T-helper 22 cell (primary cell): ENCODE results near the gene SPINT1.

Source experiments
- DNase-seq: peaks from one replicate; pipeline ENCODE4 v3.0.0-alpha.2; 2020; ENCODE audit warnings: low read depth

Gene SPINT1

DNA sequence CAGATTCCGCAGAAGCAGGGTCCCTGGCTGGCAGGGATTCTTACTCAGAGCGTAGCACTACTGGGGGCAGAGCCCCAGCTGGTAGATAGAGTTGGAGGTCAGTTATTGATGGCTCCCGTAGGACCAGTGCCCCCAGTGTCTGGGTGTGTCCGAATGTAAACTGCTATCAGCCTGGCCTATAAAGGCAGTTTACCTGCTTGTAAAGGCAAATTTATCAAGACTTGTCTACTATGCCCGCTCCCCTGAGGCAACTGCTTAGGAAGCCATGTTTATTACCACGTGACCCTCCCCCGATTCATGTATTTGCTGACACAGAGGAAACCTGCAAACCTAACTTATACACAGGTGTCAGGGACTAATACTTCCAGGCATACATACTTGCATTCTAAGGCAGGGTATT lies 14.7 kb upstream of the SPINT1 start:
- no peak for DNase-seq

DNA sequence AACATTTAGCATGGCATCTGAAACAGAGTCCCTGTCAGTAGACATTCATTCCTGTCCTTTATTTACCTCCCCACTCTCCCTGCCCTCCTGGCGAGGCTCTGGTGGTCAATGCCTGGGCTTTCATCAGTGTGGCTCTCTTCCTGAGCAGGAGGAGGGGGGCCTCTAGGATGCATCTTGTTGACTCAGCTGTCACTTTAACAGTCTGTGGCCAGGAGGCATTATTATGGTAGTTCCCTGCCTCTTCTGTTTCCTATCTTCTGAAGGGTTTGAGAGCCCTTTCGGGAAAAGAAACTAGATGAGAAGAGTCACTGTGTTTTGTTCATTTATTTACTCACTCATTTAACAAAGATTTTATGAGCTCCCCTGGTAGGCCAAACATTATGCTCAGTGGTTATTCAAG lies 13.0 kb upstream of the SPINT1 start:
- DNase-seq = no peak

- DNase-seq = no peak
These were observed 12.0 kb upstream of the SPINT1 start for GRCh38 chr15:40831861-40832260.

DNA sequence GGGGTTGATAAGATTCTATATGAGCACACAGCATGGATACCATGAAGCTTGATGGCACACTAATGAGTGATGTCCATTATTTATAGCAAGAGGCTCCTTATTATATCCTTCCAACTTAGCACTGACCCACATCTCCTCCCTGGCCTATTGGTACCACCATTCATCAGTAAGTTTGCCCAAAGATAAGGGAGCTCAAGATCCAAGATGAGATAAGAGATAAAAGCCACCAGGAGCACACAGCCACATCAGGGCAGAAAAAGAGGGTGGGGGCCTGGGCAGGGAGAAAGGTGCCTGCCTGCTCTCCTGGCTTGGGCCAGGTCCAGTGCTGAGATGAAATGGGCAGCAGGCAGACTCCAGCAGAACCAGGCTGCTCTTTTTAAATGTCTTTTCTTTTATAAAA lies 10.9 kb upstream of the SPINT1 start:
- no peak for DNase-seq

- no peak for DNase-seq
These were observed 7.8 kb upstream of the SPINT1 start for GRCh38 chr15:40836020-40836419.

DNA sequence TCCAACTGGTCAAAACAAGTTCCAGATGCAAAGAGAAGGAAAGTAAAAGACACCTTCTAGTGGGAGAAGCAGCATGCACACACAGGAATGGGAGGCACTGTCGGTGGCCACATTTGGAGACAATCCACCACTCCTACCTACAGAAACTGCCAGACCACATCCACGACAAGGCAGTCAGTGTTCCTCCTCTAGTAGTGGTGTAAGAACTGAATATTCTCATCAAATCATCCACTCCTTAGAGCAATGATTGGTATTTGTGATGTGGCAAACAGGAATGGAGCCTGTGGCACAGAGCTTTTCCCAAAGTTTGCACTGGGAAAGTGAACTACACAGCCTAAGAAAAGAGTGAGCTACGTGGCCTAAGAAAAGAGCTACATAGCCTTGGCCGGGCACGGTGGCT lies 5.1 kb upstream of the SPINT1 start:
- no peak for DNase-seq

DNA sequence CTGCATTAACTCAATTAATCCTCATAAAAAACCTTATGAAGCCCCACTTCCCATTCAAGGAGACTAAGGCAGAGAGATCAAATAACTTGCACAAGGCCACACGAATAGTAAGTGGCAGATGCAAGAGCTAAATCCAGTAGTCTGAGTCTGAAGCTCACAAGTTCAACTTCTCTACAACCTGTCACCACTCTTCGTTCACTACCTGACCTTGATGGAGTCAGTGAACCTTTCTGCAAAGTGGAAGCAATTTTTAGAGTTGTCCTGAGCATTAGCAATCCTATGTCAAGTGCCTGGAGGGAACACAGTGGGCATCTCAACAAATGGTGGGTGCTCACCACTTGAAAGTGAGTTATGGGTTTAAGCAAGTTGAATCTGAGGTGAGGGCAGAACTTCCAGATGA lies 2.1 kb upstream of the SPINT1 start:
- no peak for DNase-seq

GRCh38 chr15:40843261-40843884 lies 475 bp upstream of the SPINT1 start:
- DNase-seq = no peak

DNA sequence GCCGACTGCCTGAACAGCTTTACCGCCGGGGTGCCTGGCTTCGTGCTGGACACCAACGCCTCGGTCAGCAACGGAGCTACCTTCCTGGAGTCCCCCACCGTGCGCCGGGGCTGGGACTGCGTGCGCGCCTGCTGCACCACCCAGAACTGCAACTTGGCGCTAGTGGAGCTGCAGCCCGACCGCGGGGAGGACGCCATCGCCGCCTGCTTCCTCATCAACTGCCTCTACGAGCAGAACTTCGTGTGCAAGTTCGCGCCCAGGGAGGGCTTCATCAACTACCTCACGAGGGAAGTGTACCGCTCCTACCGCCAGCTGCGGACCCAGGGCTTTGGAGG lies 815 bp downstream of the SPINT1 start:
- DNase-seq = no peak

GRCh38 chr15:40845036-40845435 lies 1.2 kb downstream of the SPINT1 start:
- no peak for DNase-seq

- no peak for DNase-seq
These were observed 1.9 kb downstream of the SPINT1 start for GRCh38 chr15:40845511-40846284.

GRCh38 chr15:40846841-40847222 lies 3.0 kb downstream of the SPINT1 start:
- DNase-seq = no peak

GRCh38 chr15:40847223-40847961 lies 3.5 kb downstream of the SPINT1 start:
- DNase-seq = no peak

DNA sequence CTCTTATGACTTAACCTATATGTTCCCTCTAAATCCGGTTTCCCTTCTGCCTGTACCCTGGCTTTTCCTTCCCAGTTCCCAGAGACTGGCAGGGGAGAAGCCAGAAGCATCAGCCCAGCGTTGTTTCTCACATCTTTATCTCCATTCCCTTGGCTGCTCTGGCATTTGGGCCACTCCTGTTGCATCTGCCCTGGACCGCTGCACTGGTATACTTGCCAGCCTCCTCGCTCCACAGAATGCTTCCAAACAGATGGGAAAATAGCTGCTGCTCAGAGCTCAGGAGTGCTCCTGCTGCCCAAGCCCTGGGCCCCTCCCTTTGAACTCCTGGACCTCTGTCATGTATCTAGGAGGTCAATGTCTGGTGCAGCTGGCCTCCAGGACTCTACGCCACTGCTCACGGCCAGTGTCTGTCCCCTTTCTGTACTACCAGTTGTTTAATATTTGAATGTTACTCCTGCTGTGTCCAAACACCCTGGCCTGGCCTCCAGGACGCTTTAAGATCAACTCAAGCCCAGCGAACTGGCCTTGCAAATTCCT lies 6.8 kb downstream of the SPINT1 start:
- DNase-seq = no peak

GRCh38 chr15:40852529-40852928 lies 8.7 kb downstream of the SPINT1 start:
- no peak for DNase-seq

DNA sequence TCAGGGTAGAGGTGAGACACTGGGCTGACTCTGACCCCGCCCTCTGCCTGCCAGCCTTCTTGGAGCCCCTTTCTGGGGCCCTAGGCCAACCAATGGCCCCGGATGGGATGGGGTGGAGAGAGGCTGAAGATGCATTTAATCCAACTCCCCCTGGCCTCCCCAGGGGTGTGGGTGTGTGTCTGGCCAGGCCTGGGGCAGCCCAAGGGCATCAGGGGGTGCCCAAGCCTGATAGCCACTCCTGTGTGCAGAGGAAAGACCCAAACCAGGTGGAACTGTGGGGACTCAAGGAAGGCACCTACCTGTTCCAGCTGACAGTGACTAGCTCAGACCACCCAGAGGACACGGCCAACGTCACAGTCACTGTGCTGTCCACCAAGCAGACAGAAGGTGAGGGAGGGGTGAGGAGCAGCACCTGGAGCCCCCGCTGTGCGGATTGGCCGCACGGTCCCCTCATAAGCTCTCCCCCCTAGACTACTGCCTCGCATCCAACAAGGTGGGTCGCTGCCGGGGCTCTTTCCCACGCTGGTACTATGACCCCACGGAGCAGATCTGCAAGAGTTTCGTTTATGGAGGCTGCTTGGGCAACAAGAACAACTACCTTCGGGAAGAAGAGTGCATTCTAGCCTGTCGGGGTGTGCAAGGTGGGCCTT lies 9.5 kb downstream of the SPINT1 start:
- no peak for DNase-seq

DNA sequence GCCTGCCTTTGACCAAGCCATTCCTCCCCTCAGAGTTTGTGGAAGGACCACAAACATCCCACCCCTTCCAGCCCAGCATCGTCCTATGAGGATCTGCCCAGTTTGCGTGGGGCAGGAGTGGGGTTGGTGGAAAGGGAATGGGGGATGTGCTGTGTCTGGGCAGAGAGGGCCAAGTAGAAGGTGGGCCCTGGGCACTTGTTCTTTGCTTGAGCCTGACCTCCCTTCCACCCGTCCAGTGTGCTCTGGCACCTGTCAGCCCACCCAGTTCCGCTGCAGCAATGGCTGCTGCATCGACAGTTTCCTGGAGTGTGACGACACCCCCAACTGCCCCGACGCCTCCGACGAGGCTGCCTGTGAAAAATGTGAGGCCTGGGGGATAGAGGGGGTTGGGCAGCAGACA lies 10.3 kb downstream of the SPINT1 start:
- DNase-seq = no peak

GRCh38 chr15:40855706-40856234 lies 11.9 kb downstream of the SPINT1 start:
- no peak for DNase-seq

DNA sequence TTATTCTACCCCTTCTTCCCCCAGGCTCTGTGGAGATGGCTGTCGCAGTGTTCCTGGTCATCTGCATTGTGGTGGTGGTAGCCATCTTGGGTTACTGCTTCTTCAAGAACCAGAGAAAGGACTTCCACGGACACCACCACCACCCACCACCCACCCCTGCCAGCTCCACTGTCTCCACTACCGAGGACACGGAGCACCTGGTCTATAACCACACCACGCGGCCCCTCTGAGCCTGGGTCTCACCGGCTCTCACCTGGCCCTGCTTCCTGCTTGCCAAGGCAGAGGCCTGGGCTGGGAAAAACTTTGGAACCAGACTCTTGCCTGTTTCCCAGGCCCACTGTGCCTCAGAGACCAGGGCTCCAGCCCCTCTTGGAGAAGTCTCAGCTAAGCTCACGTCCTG lies 12.9 kb downstream of the SPINT1 start:
- no peak for DNase-seq

- DNase-seq = peak; percentile 46
These were observed 13.9 kb downstream of the SPINT1 start for GRCh38 chr15:40857601-40858341.

GRCh38 chr15:40858706-40859105 lies 14.9 kb downstream of the SPINT1 start:
- no peak for DNase-seq
